GM12872 (cell line): ENCODE data around the gene BRMS1.

ENCODE experiments used
- CTCF ChIP-seq: IDR thresholded peaks from 3 replicates; pipeline ENCODE4 v1.5.1; 2011; ENCODE audit warnings: low read depth, mild to moderate bottlenecking, low read length, moderate library complexity; ENCODE audit not compliant: insufficient read depth

Gene BRMS1

GRCh38 chr11:66371627-66372415, 26.9 kb upstream of the BRMS1 start, which contains the start of gene SLC29A2:
TSS of gene SLC29A2 (minus strand) at chr11:66371760. CDS start at chr11:66371591, 169 bp downstream.
- no peak for TF ChIP-seq CTCF

- no peak for TF ChIP-seq CTCF
Observed at GRCh38 chr11:66369073-66369894, 24.4 kb upstream of the BRMS1 start.

GRCh38 chr11:66368484-66368883, 23.6 kb upstream of the BRMS1 start:
- TF ChIP-seq CTCF = no peak

GRCh38 chr11:66367561-66368312, 22.8 kb upstream of the BRMS1 start:
- no peak for TF ChIP-seq CTCF

GRCh38 chr11:66366844-66367477, 22.1 kb upstream of the BRMS1 start:
- no peak for TF ChIP-seq CTCF

- no peak for TF ChIP-seq CTCF
Observed at GRCh38 chr11:66365711-66366619, 21.1 kb upstream of the BRMS1 start.
